GM12891 (cell line): ENCODE data around the gene MCM6.

Experiments used
- POLR2A ChIP-seq: IDR thresholded peaks from 2 replicates; pipeline ENCODE4 v1.6.1; 2011; ENCODE audit warnings: low read depth, low read length, control low read depth
- POLR2AphosphoS5 ChIP-seq: IDR thresholded peaks from 2 replicates; pipeline ENCODE4 v1.6.1; 2011; ENCODE audit warnings: low read depth, low read length, control low read depth
- SPI1 ChIP-seq: IDR thresholded peaks from 2 replicates; pipeline ENCODE4 v1.6.1; 2011; ENCODE audit warnings: low read depth, low read length, control low read depth

DNA sequence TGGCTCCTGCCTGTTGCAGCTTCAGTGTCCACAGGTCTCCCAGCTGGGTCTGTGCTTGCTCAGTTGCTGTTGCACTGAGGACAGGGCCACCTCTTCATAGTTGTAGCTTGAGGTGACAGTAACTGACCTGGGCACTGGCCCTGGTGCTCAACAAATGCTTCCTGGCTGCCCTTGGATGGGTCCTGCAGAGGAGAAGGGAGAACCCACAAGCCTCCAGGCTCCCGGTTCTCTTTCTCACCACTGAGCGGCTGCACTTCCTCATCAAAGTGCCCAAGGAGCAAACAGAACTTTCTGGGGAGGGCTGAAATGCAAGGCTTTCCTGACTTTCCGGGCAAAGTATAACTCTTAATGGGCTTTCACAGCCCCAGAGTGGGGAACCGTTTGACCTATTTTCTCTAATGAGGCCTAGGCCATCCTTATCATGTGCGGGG is 78.0 kb downstream of the MCM6 start:
- TF ChIP-seq POLR2AphosphoS5, result no peak
- no peak for TF ChIP-seq POLR2A
- TF ChIP-seq SPI1, result no peak
